Left colon (tissue), 2 donors: Measurements from ENCODE around the gene DGUOK. TPM values are rescaled to one million over a fixed set of nuclear protein-coding genes. Genes with fewer than 3 reads are reported as not detected.

Experiments
- ATAC-seq: fragments of 200-7000 bp; cut with Tn5 transposase; one replicate; pipeline ENCODE4 v1.9.1; 2020; ENCODE audit warnings: mild to moderate bottlenecking, moderate library complexity
- DNase-seq, 2 donors: peaks; one replicate each; pipeline ENCODE4 v3.0.0-alpha.2; 2020
- intact Hi-C, 2 donors: fragments of 100-400 bp; cut with DNase I in 1 of 2; cut with micrococcal nuclease in 1 of 2; formaldehyde crosslinking; loops; one replicate each; pipeline versions ENCODE4 v1.11.2 to v1.14.0; 2022; cut with DNase I, micrococcal nuclease
- total RNA-seq, 2 donors: library from RNA; stranded (reverse); fragmentation: NEBNext Ultra II Directional; extraction: Animal tissue kit (Norgen Biotek cat#: 25700); gene quantifications; one replicate each; pipeline ENCODE4 v1.2.1, GENCODE V29; 2021
- donor health status: DM: no; HTN: no; CAD: no.
- donor health status: DM: yes; HTN: yes; CAD: no.

Gene DGUOK
- total RNA-seq, 2 donors from 2014 or later, result 47.4 to 52.6 TPM

GRCh38 chr2:73984203-73984921 is 57.7 kb downstream of the DGUOK start, which contains the start of gene TET3:
TSS of gene TET3 (plus strand) at chr2:73984910. CDS start at chr2:73986404, 1,494 bp downstream.
- peak; percentile 48 for ATAC-seq
- peak; percentile 65 to 74 for DNase-seq
- intact Hi-C loops, result loop anchor here in 1 of 2 donors (5.0 kb wide), 1 partner anchor 57 kb away; the partner anchor contains the start of gene DGUOK

GRCh38 chr2:73984922-73985307 is 58.2 kb downstream of the DGUOK start:
- intact Hi-C loops, result loop anchor here in 1 of 2 donors (5.0 kb wide), 1 partner anchor 58 kb away; the partner anchor contains the start of gene DGUOK
- DNase-seq (peak; percentile 72 to 84), ATAC-seq (no peak)

- DNase-seq (peak in 1 of 2 donors; percentile 58), ATAC-seq (no peak)
- intact Hi-C loops, result no loop called here
These were observed 58.8 kb downstream of the DGUOK start for GRCh38 chr2:73985308-73986084.

- no peak for ATAC-seq
- intact Hi-C loops, result no loop called here
- DNase-seq, result peak in 1 of 2 donors; percentile 45
These were observed 59.5 kb downstream of the DGUOK start for GRCh38 chr2:73986085-73986681.

- ATAC-seq (peak; percentile 36), DNase-seq (peak; percentile 63 to 71)
- intact Hi-C loops, result no loop called here
These were observed 60.6 kb downstream of the DGUOK start for GRCh38 chr2:73987109-73987947.

- ATAC-seq (no peak), DNase-seq (no peak)
- intact Hi-C loops, result no loop called here
These were observed 61.4 kb downstream of the DGUOK start for GRCh38 chr2:73987948-73988700.

- DNase-seq (no peak), ATAC-seq (no peak)
- intact Hi-C loops, result no loop called here
These were observed 63.3 kb downstream of the DGUOK start for GRCh38 chr2:73989972-73990371.

- DNase-seq (no peak), ATAC-seq (no peak)
These were observed 63.9 kb downstream of the DGUOK start for GRCh38 chr2:73990531-73990930.

GRCh38 chr2:73992036-73992435 is 65.4 kb downstream of the DGUOK start:
- intact Hi-C loops, result no loop called here
- no peak for DNase-seq
- no peak for ATAC-seq

More at GRCh38 chr2:73990531-73990930, 63.9 kb downstream of the DGUOK start:
- intact Hi-C loops, result no loop called here

- ATAC-seq, result no peak
- peak in 1 of 2 donors; percentile 8 for DNase-seq
- intact Hi-C loops, result no loop called here
These were observed 66.7 kb downstream of the DGUOK start for GRCh38 chr2:73993376-73993775.

GRCh38 chr2:73993778-73994177 is 67.1 kb downstream of the DGUOK start:
- no peak for ATAC-seq

GRCh38 chr2:73994178-73994831 is 67.6 kb downstream of the DGUOK start:
- intact Hi-C loops, result no loop called here
- ATAC-seq, result no peak
- DNase-seq, result peak in 1 of 2 donors; percentile 8

More at GRCh38 chr2:73993778-73994177, 67.1 kb downstream of the DGUOK start:
- no peak for DNase-seq
- intact Hi-C loops, result no loop called here

GRCh38 chr2:73995810-73996209 is 69.1 kb downstream of the DGUOK start:
- no peak for ATAC-seq
- intact Hi-C loops, result no loop called here
- DNase-seq, result peak in 1 of 2 donors; percentile 10

- intact Hi-C loops, result no loop called here
- ATAC-seq (no peak), DNase-seq (no peak)
These were observed 71.1 kb downstream of the DGUOK start for GRCh38 chr2:73997813-73998212.

GRCh38 chr2:73998451-73998850 is 71.8 kb downstream of the DGUOK start:
- ATAC-seq (no peak), DNase-seq (peak in 1 of 2 donors; percentile 1)
- intact Hi-C loops, result no loop called here

- intact Hi-C loops, result no loop called here
- ATAC-seq (no peak), DNase-seq (peak in 1 of 2 donors; percentile 6)
These were observed 72.3 kb downstream of the DGUOK start for GRCh38 chr2:73998933-73999332.

GRCh38 chr2:73999881-74000597 is 73.4 kb downstream of the DGUOK start:
- DNase-seq (peak; percentile 38 to 58), ATAC-seq (peak; percentile 69)
- intact Hi-C loops, result no loop called here
